HFFc6 (cell line): ENCODE measurements around the gene SEC16B. TPM values are rescaled to one million over a fixed set of nuclear protein-coding genes. Genes with fewer than 3 reads are reported as not detected.

Source experiments
- DNase-seq: peaks from one replicate; pipeline ENCODE4 v3.0.0-alpha.2; 2018
- H3K27ac Mint-ChIP-seq: 2 replicates; pipeline ENCODE4 v1.8.0; 2020; ENCODE audit warnings: mild to moderate bottlenecking, mixed read lengths
- H3K27me3 Mint-ChIP-seq: 2 replicates; pipeline ENCODE4 v1.8.0; 2021; ENCODE audit warnings: mild to moderate bottlenecking, moderate library complexity, mixed read lengths; ENCODE audit not compliant: insufficient read depth
- H3K36me3 Mint-ChIP-seq: 2 replicates; pipeline ENCODE4 v1.8.0; 2021; ENCODE audit warnings: low read depth, mixed read lengths
- H3K4me1 Mint-ChIP-seq: 2 replicates; pipeline ENCODE4 v1.8.0; 2020; ENCODE audit warnings: low read depth, mixed read lengths
- H3K4me3 Mint-ChIP-seq: 2 replicates; pipeline ENCODE4 v1.8.0; 2020; ENCODE audit warnings: mild to moderate bottlenecking, moderate library complexity, mixed read lengths
- H3K9me3 Mint-ChIP-seq: 2 replicates; pipeline ENCODE4 v1.8.0; 2020; ENCODE audit warnings: mild to moderate bottlenecking, mixed read lengths
- CTCF ChIP-seq: fragments of 200-600 bp; sonication (generic); IDR thresholded peaks from 2 replicates; pipeline ENCODE4 v1.5.0; 2021; ENCODE audit warnings: antibody characterized with exemption, mild to moderate bottlenecking
- total RNA-seq, 6 experiments: library from RNA; stranded (reverse); fragmentation: NEBNext Ultra II Directional; extraction: Animal tissue kit (Norgen Biotek cat#: 25700); gene quantifications; 2 replicates in 1 of 6; 3 replicates in 5 of 6; pipeline ENCODE4 v1.2.3, GENCODE V29; 2021

Gene SEC16B
- total RNA-seq, 6 experiments from 2014 or later = 1.7 to 3.2 (median 2.0) TPM

GRCh38 chr1:177902266-177902665 lies 67.6 kb downstream of the SEC16B start:
- Mint-ChIP-seq H3K4me3 (no peak overlapping the region), H3K36me3 (no peaks in the 10 kb centered on the region), H3K9me3 (no peaks in the 10 kb centered on the region), H3K4me1 (no peaks in the 10 kb centered on the region), H3K27ac (no peak overlapping the region), H3K27me3 (peaks cover 7% of the 10 kb centered on the region)
- TF ChIP-seq CTCF = no peak
- DNase-seq = no peak

GRCh38 chr1:177897998-177898654 lies 71.7 kb downstream of the SEC16B start:
- Mint-ChIP-seq H3K9me3 (no peaks in the 10 kb centered on the region), H3K36me3 (no peaks in the 10 kb centered on the region), H3K4me3 (no peak overlapping the region), H3K27ac (no peak overlapping the region), H3K27me3 (peaks cover 13% of the 10 kb centered on the region), H3K4me1 (no peaks in the 10 kb centered on the region)
- no peak for DNase-seq
- no peak for TF ChIP-seq CTCF

- no peak overlapping the region for H3K4me3 Mint-ChIP-seq
Observed at GRCh38 chr1:177897281-177897997, 72.4 kb downstream of the SEC16B start.

More at GRCh38 chr1:177897281-177897997, 72.4 kb downstream of the SEC16B start:
- H3K27me3 Mint-ChIP-seq = peaks cover 13% of the 10 kb centered on the region
- DNase-seq = no peak
- no peak overlapping the region for H3K27ac Mint-ChIP-seq
- H3K36me3 Mint-ChIP-seq = no peaks in the 10 kb centered on the region
- TF ChIP-seq CTCF = no peak
- no peaks in the 10 kb centered on the region for H3K9me3 Mint-ChIP-seq
- no peaks in the 10 kb centered on the region for H3K4me1 Mint-ChIP-seq

Other genes starting within 250 kb of the SEC16B start
- gene RASAL2, start 124.0 kb upstream of the SEC16B start, total RNA-seq = 10 to 100 TPM; 21.2 to 30.7 (median 24.4) TPM